Vagina (tissue), 2 donors: ENCODE measurements around the gene HOXC11.

Experiments used
- CTCF ChIP-seq, 3 experiments: fragments of 450-650 bp in 2 of 3; fragments of 200-600 bp in 1 of 3; sonication (generic) in 1 of 3; IDR thresholded peaks; one replicate each; pipeline ENCODE4 v1.5.1; 2017 to 2019; ENCODE audit warnings: antibody characterized with exemption in 3 of 3, mild to moderate bottlenecking in 2 of 3, moderate library complexity in 2 of 3
- POLR2AphosphoS5 ChIP-seq, 2 donors: sonication (generic); formaldehyde crosslinking; IDR thresholded peaks; one replicate each; pipeline ENCODE4 v1.9.0; 2017; ENCODE audit warnings: antibody characterized with exemption in 2 of 2, mild to moderate bottlenecking in 2 of 2, low read depth in 1 of 2; ENCODE audit not compliant: insufficient read depth in 1 of 2

- TF ChIP-seq CTCF (IDR thresholded peaks at IDR 0.05), result no peak
- TF ChIP-seq POLR2AphosphoS5 (IDR thresholded peaks at IDR 0.05; ENCODE audit: insufficient read depth in 1 of 2, low read depth in 1 of 2), result no peak
These were observed 17.1 kb upstream of the HOXC11 start for GRCh38 chr12:53955776-53956250.
